HEK293 (cell line): Measurements from ENCODE around the gene HOXB4.

Experiments used
- CTCF ChIA-PET: fragments of 350-600 bp; formaldehyde crosslinking; extraction: SDS; loops from one replicate; lab custom pipeline; 2021; ENCODE audit warnings: antibody characterized with exemption; lab: Yijun Ruan, JAX
- POLR2A ChIA-PET: fragments of 300-600 bp; formaldehyde crosslinking; extraction: SDS; loops from one replicate; lab custom pipeline; 2020; ENCODE audit warnings: antibody characterized with exemption, inconsistent platforms; lab: Yijun Ruan, JAX
- H3K27ac ChIP-seq: fragments of 200-500 bp; sonication (Bioruptor generic); 2 replicates; pipeline ENCODE4 v1.5.1; 2014; ENCODE audit warnings: low read depth, low read length, control low read depth, inconsistent platforms; ENCODE audit errors: extremely low read depth
- H3K36me3 ChIP-seq, 2 experiments: fragments of 200-500 bp in 1 of 2; sonication (Bioruptor generic) in 1 of 2; 1 replicate in 1 of 2; 2 replicates in 1 of 2; pipeline ENCODE4 v1.5.1; 2014 to 2017; ENCODE audit warnings: inconsistent platforms in 2 of 2, low read length in 2 of 2; ENCODE audit not compliant: control insufficient read depth in 2 of 2, insufficient read depth in 1 of 2
- H3K4me1 ChIP-seq: fragments of 200-500 bp; sonication (Bioruptor generic); 2 replicates; pipeline ENCODE4 v1.5.1; 2014; ENCODE audit warnings: mild to moderate bottlenecking, low read length, inconsistent platforms; ENCODE audit not compliant: control insufficient read depth, insufficient read depth
- H3K4me3 ChIP-seq: 2 replicates; pipeline ENCODE4 v1.5.1; 2011; ENCODE audit warnings: low read depth, mild to moderate bottlenecking, control low read depth, low read length, moderate library complexity
- H3K9me3 ChIP-seq: fragments of 200-500 bp; sonication (Bioruptor generic); 2 replicates; pipeline ENCODE4 v1.5.1; 2014; ENCODE audit warnings: low read depth, low read length, inconsistent platforms; ENCODE audit not compliant: control insufficient read depth, insufficient read depth
- EGR2 ChIP-seq: fragments of 450-650 bp; formaldehyde crosslinking; IDR thresholded peaks from 2 replicates; pipeline ENCODE4 v1.5.1; 2016; ENCODE audit warnings: low read depth, missing biosample characterization, missing genetic modification characterization
- FEZF1 ChIP-seq: fragments of 450-650 bp; formaldehyde crosslinking; IDR thresholded peaks from 2 replicates; pipeline ENCODE4 v1.5.1; 2016; ENCODE audit warnings: missing biosample characterization, missing genetic modification characterization
- IKZF3 ChIP-seq: fragments of 450-650 bp; IDR thresholded peaks from 2 replicates; pipeline ENCODE4 v1.5.0; 2018; ENCODE audit warnings: missing biosample characterization, mild to moderate bottlenecking, missing genetic modification characterization, moderate library complexity
- KLF1 ChIP-seq: fragments of 450-650 bp; formaldehyde crosslinking; IDR thresholded peaks from 2 replicates; pipeline ENCODE4 v1.5.1; 2016; ENCODE audit warnings: missing biosample characterization, missing genetic modification characterization
- MZF1 ChIP-seq: fragments of 450-650 bp; formaldehyde crosslinking; IDR thresholded peaks from 2 replicates; pipeline ENCODE4 v1.5.1; 2017; ENCODE audit warnings: missing biosample characterization, missing genetic modification characterization, borderline replicate concordance
- SCRT2 ChIP-seq: fragments of 450-650 bp; formaldehyde crosslinking; IDR thresholded peaks from 2 replicates; pipeline ENCODE4 v1.5.1; 2016; ENCODE audit warnings: missing biosample characterization, missing genetic modification characterization
- ZBTB17 ChIP-seq: fragments of 450-650 bp; formaldehyde crosslinking; IDR thresholded peaks from 2 replicates; pipeline ENCODE4 v1.5.1; 2016; ENCODE audit warnings: missing biosample characterization, missing genetic modification characterization
- ZFHX2 ChIP-seq: fragments of 450-650 bp; formaldehyde crosslinking; conservative IDR thresholded peaks from 2 replicates; pipeline ENCODE4 v1.5.1; 2016; ENCODE audit warnings: missing biosample characterization, missing genetic modification characterization
- ZFP3 ChIP-seq: fragments of 450-650 bp; formaldehyde crosslinking; IDR thresholded peaks from 2 replicates; pipeline ENCODE4 v1.5.1; 2016; ENCODE audit warnings: low read depth, missing biosample characterization, missing genetic modification characterization
- ZNF10 ChIP-seq: fragments of 450-650 bp; formaldehyde crosslinking; IDR thresholded peaks from 2 replicates; pipeline ENCODE4 v1.5.1; 2017; ENCODE audit warnings: missing biosample characterization, missing genetic modification characterization
- ZNF433 ChIP-seq: fragments of 450-650 bp; formaldehyde crosslinking; IDR thresholded peaks from 2 replicates; pipeline ENCODE4 v1.5.1; 2016; ENCODE audit warnings: missing biosample characterization, missing genetic modification characterization, low read depth
- ZNF561 ChIP-seq: fragments of 450-650 bp; IDR thresholded peaks from 2 replicates; pipeline ENCODE4 v1.5.1; 2018; ENCODE audit warnings: missing biosample characterization, missing genetic modification characterization, borderline replicate concordance
- ZNF600 ChIP-seq: fragments of 450-650 bp; formaldehyde crosslinking; IDR thresholded peaks from 2 replicates; pipeline ENCODE4 v1.5.1; 2016; ENCODE audit warnings: missing biosample characterization, missing genetic modification characterization
- ZNF660 ChIP-seq: fragments of 450-650 bp; IDR thresholded peaks from 2 replicates; pipeline ENCODE4 v1.5.1; 2018; ENCODE audit warnings: missing biosample characterization, mild to moderate bottlenecking, missing genetic modification characterization
- ZNF843 ChIP-seq: fragments of 450-650 bp; formaldehyde crosslinking; IDR thresholded peaks from 2 replicates; pipeline ENCODE4 v1.5.1; 2016; ENCODE audit warnings: missing biosample characterization, missing genetic modification characterization
- TF ChIP-seq, protein P1 (sequence below): fragments of 450-650 bp; formaldehyde crosslinking; conservative IDR thresholded peaks from 2 replicates; pipeline ENCODE4 v1.5.1; 2016; ENCODE audit warnings: low read depth, missing biosample characterization, missing genetic modification characterization
- TF ChIP-seq, protein P2 (sequence below): fragments of 450-650 bp; formaldehyde crosslinking; IDR thresholded peaks from 2 replicates; pipeline ENCODE4 v1.5.1; 2016; ENCODE audit warnings: missing biosample characterization, missing genetic modification characterization

HOXB4 gene

DNA sequence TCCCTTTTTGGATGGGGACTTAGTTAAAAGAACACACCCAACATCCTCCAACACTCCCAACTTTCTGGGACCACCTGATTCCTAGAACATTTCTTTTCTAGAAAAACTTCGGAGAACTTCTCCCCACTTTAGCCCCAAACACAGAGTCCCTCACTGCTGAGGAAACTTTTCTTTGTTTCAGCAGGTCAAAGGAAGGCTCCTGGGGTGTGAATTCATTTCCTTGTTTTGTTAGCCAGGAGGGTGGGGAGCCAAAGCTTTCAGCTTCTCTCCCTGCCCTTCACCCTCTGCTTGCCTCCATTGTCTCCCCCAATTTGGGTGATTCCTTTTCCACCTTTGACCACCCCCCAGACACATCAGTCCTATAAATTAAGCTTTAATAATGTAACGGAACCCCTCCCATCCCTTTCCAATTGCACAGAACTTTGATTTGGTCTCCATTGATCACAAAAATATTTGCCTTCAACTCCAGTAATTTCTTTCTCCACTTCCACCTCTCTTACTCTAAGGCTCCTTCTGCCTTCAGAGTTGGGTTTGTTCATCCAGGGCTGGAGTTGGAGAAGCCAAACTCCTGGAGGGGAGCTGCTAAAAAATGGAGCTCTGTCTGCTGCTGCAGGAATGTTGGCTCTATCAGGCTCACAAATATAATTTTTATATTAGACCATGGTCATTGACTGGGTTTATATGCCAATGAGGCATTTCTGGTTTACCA, 10.3 kb downstream of the HOXB4 start:
- Histone ChIP-seq H3K4me1 (peaks cover 92% of the 10 kb centered on the region), H3K27ac (peak overlapping the region; percentile 47), H3K36me3 (peaks cover 8 to 60% of the 10 kb centered on the region in 2 experiments), H3K4me3 (no peak overlapping the region), H3K9me3 (no peaks in the 10 kb centered on the region)
- ChIA-PET CTCF (interaction anchor here (0.6 to 1.5 kb wide), 3 partner anchors 10 to 260 kb away, joined by 3 to 5 read pairs (median 3); no protein-coding TSS in a partner anchor), POLR2A (no interaction called here)
- no peak for TF ChIP-seq SCRT2 (tag by site-specific recombination)
- 0 out of 2 replicates have a peak, but pooled peaks have one; percentile 56 for TF ChIP-seq MZF1
- TF ChIP-seq, protein P1, sequence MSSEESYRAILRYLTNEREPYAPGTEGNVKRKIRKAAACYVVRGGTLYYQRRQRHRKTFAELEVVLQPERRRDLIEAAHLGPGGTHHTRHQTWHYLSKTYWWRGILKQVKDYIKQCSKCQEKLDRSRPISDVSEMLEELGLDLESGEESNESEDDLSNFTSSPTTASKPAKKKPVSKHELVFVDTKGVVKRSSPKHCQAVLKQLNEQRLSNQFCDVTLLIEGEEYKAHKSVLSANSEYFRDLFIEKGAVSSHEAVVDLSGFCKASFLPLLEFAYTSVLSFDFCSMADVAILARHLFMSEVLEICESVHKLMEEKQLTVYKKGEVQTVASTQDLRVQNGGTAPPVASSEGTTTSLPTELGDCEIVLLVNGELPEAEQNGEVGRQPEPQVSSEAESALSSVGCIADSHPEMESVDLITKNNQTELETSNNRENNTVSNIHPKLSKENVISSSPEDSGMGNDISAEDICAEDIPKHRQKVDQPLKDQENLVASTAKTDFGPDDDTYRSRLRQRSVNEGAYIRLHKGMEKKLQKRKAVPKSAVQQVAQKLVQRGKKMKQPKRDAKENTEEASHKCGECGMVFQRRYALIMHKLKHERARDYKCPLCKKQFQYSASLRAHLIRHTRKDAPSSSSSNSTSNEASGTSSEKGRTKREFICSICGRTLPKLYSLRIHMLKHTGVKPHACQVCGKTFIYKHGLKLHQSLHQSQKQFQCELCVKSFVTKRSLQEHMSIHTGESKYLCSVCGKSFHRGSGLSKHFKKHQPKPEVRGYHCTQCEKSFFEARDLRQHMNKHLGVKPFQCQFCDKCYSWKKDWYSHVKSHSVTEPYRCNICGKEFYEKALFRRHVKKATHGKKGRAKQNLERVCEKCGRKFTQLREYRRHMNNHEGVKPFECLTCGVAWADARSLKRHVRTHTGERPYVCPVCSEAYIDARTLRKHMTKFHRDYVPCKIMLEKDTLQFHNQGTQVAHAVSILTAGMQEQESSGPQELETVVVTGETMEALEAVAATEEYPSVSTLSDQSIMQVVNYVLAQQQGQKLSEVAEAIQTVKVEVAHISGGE (tag by site-specific recombination) = peak; percentile 30; the same call in 1 of the 2 replicates

DNA sequence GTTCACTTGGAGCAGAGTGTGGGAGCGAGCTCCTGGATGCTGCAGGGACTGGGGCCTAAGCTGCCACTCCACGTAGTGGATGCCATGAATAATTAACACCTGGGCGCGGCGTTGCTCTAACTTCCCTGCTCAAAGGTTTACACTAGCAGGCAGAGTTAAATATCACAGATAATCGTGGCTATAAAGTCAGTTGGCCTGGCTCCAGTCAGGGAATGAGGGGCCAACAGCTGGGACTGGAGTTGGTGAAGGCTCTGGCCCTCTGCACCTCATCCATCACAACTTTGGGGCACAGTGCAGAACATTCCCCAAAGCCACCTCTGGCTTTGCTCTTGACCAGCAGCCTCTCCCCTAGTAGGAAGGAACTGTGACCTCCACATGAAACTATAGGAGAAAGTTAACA, 10.9 kb downstream of the HOXB4 start:
- H3K36me3 ChIP-seq = peaks cover 8 to 57% of the 10 kb centered on the region in 2 experiments
- CTCF ChIA-PET = interaction anchor here (1.5 kb wide), 1 partner anchor 259 kb away, joined by 5 read pairs; no protein-coding TSS in a partner anchor

DNA sequence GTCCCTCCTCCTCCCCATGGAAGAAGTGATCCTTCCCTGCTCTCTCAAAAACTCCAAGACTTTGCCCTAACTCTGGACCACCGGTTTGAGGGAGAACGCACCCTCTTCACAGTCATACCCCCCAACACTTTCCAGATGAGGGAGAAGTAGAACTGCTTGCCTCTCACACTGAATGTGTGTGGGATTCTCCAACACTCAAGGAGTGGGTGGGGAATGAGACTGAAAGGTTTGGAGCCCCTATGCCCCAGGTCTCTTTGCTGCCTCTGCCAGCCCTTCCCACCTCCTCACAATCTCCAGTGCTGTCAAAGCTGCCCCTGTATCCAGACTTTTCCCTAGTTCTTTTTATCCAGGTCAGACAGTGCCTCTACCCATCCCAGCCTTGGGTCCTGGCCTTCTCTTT, 11.4 kb downstream of the HOXB4 start:
- POLR2A ChIA-PET = interaction anchor here (0.5 to 1.1 kb wide), 2 partner anchors 10 to 13 kb away, joined by 3 to 7 read pairs; no protein-coding TSS in a partner anchor
- no peaks in the 10 kb centered on the region for H3K9me3 ChIP-seq
- peaks cover 92% of the 10 kb centered on the region for H3K4me1 ChIP-seq
- peaks cover 11 to 58% of the 10 kb centered on the region in 2 experiments for H3K36me3 ChIP-seq
- TF ChIP-seq EGR2 (peak; percentile 71), ZFP3 (tag by site-specific recombination) (no peak), ZNF433 (no peak), ZFHX2 (tag by site-specific recombination) (peak; percentile 88)
- TF ChIP-seq, protein P2, sequence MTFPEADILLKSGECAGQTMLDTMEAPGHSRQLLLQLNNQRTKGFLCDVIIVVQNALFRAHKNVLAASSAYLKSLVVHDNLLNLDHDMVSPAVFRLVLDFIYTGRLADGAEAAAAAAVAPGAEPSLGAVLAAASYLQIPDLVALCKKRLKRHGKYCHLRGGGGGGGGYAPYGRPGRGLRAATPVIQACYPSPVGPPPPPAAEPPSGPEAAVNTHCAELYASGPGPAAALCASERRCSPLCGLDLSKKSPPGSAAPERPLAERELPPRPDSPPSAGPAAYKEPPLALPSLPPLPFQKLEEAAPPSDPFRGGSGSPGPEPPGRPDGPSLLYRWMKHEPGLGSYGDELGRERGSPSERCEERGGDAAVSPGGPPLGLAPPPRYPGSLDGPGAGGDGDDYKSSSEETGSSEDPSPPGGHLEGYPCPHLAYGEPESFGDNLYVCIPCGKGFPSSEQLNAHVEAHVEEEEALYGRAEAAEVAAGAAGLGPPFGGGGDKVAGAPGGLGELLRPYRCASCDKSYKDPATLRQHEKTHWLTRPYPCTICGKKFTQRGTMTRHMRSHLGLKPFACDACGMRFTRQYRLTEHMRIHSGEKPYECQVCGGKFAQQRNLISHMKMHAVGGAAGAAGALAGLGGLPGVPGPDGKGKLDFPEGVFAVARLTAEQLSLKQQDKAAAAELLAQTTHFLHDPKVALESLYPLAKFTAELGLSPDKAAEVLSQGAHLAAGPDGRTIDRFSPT (tag by site-specific recombination) = no peak
- H3K27ac ChIP-seq = peak overlapping the region; percentile 47
- H3K4me3 ChIP-seq = no peak overlapping the region
- CTCF ChIA-PET = interaction anchor here (0.7 kb wide), 1 partner anchor 214 kb away, joined by 3 read pairs; no protein-coding TSS in a partner anchor

More for the DNA sequence above, 10.9 kb downstream of the HOXB4 start:
- TF ChIP-seq IKZF3 (tag by site-specific recombination) (peak; percentile 40; the same call in 1 of the 2 replicates), ZNF600 (tag by site-specific recombination) (peak; percentile 79), ZNF10 (0 out of 2 replicates have a peak, but pooled peaks have one; percentile 15), ZNF843 (tag by site-specific recombination) (peak; percentile 40; the same call in 1 of the 2 replicates), FEZF1 (peak; percentile 58; the same call in 1 of the 2 replicates), ZBTB17 (tag by site-specific recombination) (peak; percentile 60; the same call in 1 of the 2 replicates), ZNF561 (no peak), ZNF660 (tag by site-specific recombination) (no peak), KLF1 (peak; percentile 23; the same call in 1 of the 2 replicates)
- TF ChIP-seq, all 188 proteins: peak for 7
- H3K4me3 ChIP-seq = no peak overlapping the region
- peaks cover 92% of the 10 kb centered on the region for H3K4me1 ChIP-seq
- POLR2A ChIA-PET = interaction anchor here (0.5 kb wide), 1 partner anchor 13 kb away, joined by 3 read pairs; no protein-coding TSS in a partner anchor
- H3K27ac ChIP-seq = peak overlapping the region; percentile 47
- H3K9me3 ChIP-seq = no peaks in the 10 kb centered on the region
